ENCODE results near the gene PDE3A. TPM values are rescaled to one million over a fixed set of nuclear protein-coding genes. Genes with fewer than 3 reads are reported as not detected.

Gene PDE3A
- total RNA-seq, 6 donors from 2014 or later, result 1.0 to 10.0 (median 3.2) TPM

GRCh38 chr12:20641106-20641505 lies 272.8 kb downstream of the PDE3A start:
- Histone ChIP-seq H3K27me3 (no peaks in the 10 kb centered on the region), H3K27ac (no peak overlapping the region), H3K4me3 (no peak overlapping the region), H3K4me1 (no peaks in the 10 kb centered on the region), H3K36me3 (no peaks in the 10 kb centered on the region), H3K9me3 (no peaks in the 10 kb centered on the region)
- no peak for DNase-seq
- 66 to 76% methylated on average over 3 of the region's 3 CpGs for WGBS, 2 donors
- TF ChIP-seq CTCF (IDR thresholded peaks at IDR 0.05) (no peak), EP300 (IDR thresholded peaks at IDR 0.05) (no peak), POLR2AphosphoS5 (IDR thresholded peaks at IDR 0.05) (no peak), POLR2A (IDR thresholded peaks at IDR 0.05) (no peak)
- ATAC-seq (ENCODE audit: low FRiP score in 2 of 2), result no peak

DNA sequence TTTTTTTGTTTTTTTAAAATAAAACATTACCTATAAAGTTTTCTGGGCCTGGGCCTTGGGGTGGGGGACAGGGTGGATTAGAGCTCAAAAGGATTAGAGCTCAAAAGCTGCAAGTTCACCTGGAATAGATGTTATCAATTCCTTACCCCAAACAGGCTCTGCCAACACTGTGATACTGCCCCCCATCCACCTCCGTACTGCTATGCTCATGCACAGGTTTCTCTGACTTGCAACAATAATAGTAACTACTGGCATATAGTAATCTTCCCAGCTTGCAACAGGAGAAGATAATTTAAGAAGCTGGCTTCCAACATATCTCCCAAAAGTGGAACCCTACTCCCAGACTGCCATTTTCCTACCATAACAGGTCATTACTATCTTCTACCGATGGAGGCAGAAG lies 275.5 kb downstream of the PDE3A start:
- H3K4me1 ChIP-seq, result no peaks in the 10 kb centered on the region
- DNase-seq (no peak), ATAC-seq (ENCODE audit: low FRiP score in 2 of 2) (no peak)
- H3K27ac ChIP-seq, result no peak overlapping the region
- H3K9me3 ChIP-seq, result no peaks in the 10 kb centered on the region
- H3K36me3 ChIP-seq, result no peaks in the 10 kb centered on the region
- H3K27me3 ChIP-seq, result no peaks in the 10 kb centered on the region
- TF ChIP-seq CTCF (IDR thresholded peaks at IDR 0.05), result no peak
- TF ChIP-seq POLR2AphosphoS5 (IDR thresholded peaks at IDR 0.05), result no peak
- no peak for TF ChIP-seq EP300 (IDR thresholded peaks at IDR 0.05)
- TF ChIP-seq POLR2A (IDR thresholded peaks at IDR 0.05), result no peak
- H3K4me3 ChIP-seq, result no peak overlapping the region
- 86 to 96% methylated on average over 2 of the region's 2 CpGs for WGBS, 2 donors

- H3K9me3 ChIP-seq, result no peaks in the 10 kb centered on the region
- TF ChIP-seq EP300 (IDR thresholded peaks at IDR 0.05), result no peak
- TF ChIP-seq POLR2AphosphoS5 (IDR thresholded peaks at IDR 0.05), result no peak
- no peak for TF ChIP-seq POLR2A (IDR thresholded peaks at IDR 0.05)
- TF ChIP-seq CTCF (IDR thresholded peaks at IDR 0.05), result peak in 3 of 6 experiments; percentile 15 to 55 (median 44)
- H3K4me3 ChIP-seq, result no peak overlapping the region
- H3K36me3 ChIP-seq, result no peaks in the 10 kb centered on the region
- no peaks in the 10 kb centered on the region for H3K4me1 ChIP-seq
- no peak overlapping the region for H3K27ac ChIP-seq
- no peaks in the 10 kb centered on the region for H3K27me3 ChIP-seq
- 58% methylated on average over 3 of the region's 3 CpGs for WGBS, 2 donors
- no peak for DNase-seq
- ATAC-seq (ENCODE audit: low FRiP score in 2 of 2), result peak in 1 of 2 donors; percentile 40
Observed at GRCh38 chr12:20646239-20646827, 278.0 kb downstream of the PDE3A start.

- Histone ChIP-seq H3K4me3 (no peak overlapping the region), H3K36me3 (no peaks in the 10 kb centered on the region), H3K9me3 (no peaks in the 10 kb centered on the region), H3K4me1 (no peaks in the 10 kb centered on the region), H3K27ac (no peak overlapping the region), H3K27me3 (no peaks in the 10 kb centered on the region)
- TF ChIP-seq POLR2AphosphoS5 (IDR thresholded peaks at IDR 0.05) (no peak), EP300 (IDR thresholded peaks at IDR 0.05) (no peak), CTCF (IDR thresholded peaks at IDR 0.05) (no peak), POLR2A (IDR thresholded peaks at IDR 0.05) (no peak)
- ATAC-seq (ENCODE audit: low FRiP score in 2 of 2) (no peak), DNase-seq (no peak)
- WGBS, 2 donors, result 90 to 94% methylated on average over 2 of the region's 2 CpGs
Observed at GRCh38 chr12:20653871-20654270, 285.5 kb downstream of the PDE3A start.

- 77 to 81% methylated on average over 1 of the region's 1 CpG for WGBS, 2 donors
- H3K4me1 ChIP-seq, result no peaks in the 10 kb centered on the region
- no peak overlapping the region for H3K4me3 ChIP-seq
- H3K36me3 ChIP-seq, result no peaks in the 10 kb centered on the region
- H3K27me3 ChIP-seq, result no peaks in the 10 kb centered on the region
- H3K27ac ChIP-seq, result no peak overlapping the region
- no peak for ATAC-seq (ENCODE audit: low FRiP score in 2 of 2)
- no peak for DNase-seq
- TF ChIP-seq POLR2A (IDR thresholded peaks at IDR 0.05), result no peak
- TF ChIP-seq EP300 (IDR thresholded peaks at IDR 0.05), result no peak
- TF ChIP-seq POLR2AphosphoS5 (IDR thresholded peaks at IDR 0.05), result no peak
- no peak for TF ChIP-seq CTCF (IDR thresholded peaks at IDR 0.05)
- H3K9me3 ChIP-seq, result peaks cover 0 to 5% (median 0%) of the 10 kb centered on the region in 4 donors
Observed at GRCh38 chr12:20656600-20656999, 288.3 kb downstream of the PDE3A start.
